GM12878 (cell line): ENCODE results near the gene CHRM2. TPM values are rescaled to one million over a fixed set of nuclear protein-coding genes. Genes with fewer than 3 reads are reported as not detected.

Experiments
- ATAC-seq: fragments of 200-7000 bp; cut with Tn5 transposase; 3 replicates; pipeline ENCODE4 v1.9.1; 2020; ENCODE audit warnings: mild to moderate bottlenecking, moderate library complexity
- BruUV-seq: library from RNA; stranded (reverse); fragments of 400-500 nt; replicated peaks from 2 replicates; lab custom pipeline; 2021; lab: Mats Ljungman, UMichigan
- CTCF ChIA-PET: fragments of 300-600 bp; sonication (Branson Sonifier 250); formaldehyde crosslinking; extraction: SDS; loops from one replicate; lab custom pipeline; 2021; ENCODE audit warnings: inconsistent platforms; lab: Yijun Ruan, JAX
- POLR2A ChIA-PET: fragments of 350-600 bp; formaldehyde crosslinking; extraction: SDS; loops from one replicate; lab custom pipeline; 2021; ENCODE audit warnings: inconsistent platforms; lab: Charles Lee
- RAD21 ChIA-PET: fragments of 300-600 bp; sonication (Branson Sonifier 250); formaldehyde crosslinking; loops from one replicate; lab custom pipeline; 2023; ENCODE audit warnings: antibody characterized with exemption; ENCODE audit not compliant: unreplicated experiment; lab: Charles Lee
- SMC1A ChIA-PET: fragments of 300-600 bp; sonication (Branson Sonifier 250); formaldehyde crosslinking; loops from one replicate; lab custom pipeline; 2023; ENCODE audit not compliant: unreplicated experiment, uncharacterized antibody; lab: Charles Lee
- DNase-seq: peaks from one replicate; pipeline ENCODE4 v3.0.0-alpha.2; 2011; ENCODE audit warnings: low read depth, low spot score
- FAIRE-seq: peaks from 3 replicates; lab custom pipeline; 2011; peaks lifted over from hg19 to GRCh38; lab: Jason Lieb, UNC
- H2AFZ ChIP-seq: 2 replicates; pipeline ENCODE4 v1.6.0; 2011; ENCODE audit warnings: low read depth, low read length, control low read depth; ENCODE audit not compliant: control insufficient read depth
- H3K27ac ChIP-seq: 2 replicates; pipeline ENCODE4 v1.5.1; 2011; ENCODE audit warnings: control low read depth; ENCODE audit not compliant: control insufficient read depth, insufficient read depth
- H3K27me3 ChIP-seq, 2 experiments: replicated peaks in 1 of 2; 2 replicates each; pipeline versions ENCODE4 v1.6.0 to v1.6.1; 2011; ENCODE audit warnings: low read length in 1 of 2; ENCODE audit not compliant: control insufficient read depth in 2 of 2, insufficient read depth in 2 of 2
- H3K36me3 ChIP-seq, 2 experiments: 2 replicates each; pipeline ENCODE4 v1.5.1; 2011; ENCODE audit warnings: low read length in 1 of 2; ENCODE audit not compliant: control insufficient read depth in 2 of 2, insufficient read depth in 2 of 2
- H3K4me1 ChIP-seq: 2 replicates; pipeline ENCODE4 v1.6.1; 2011; ENCODE audit warnings: mild to moderate bottlenecking, low read length, moderate library complexity, mixed read lengths; ENCODE audit not compliant: control insufficient read depth, insufficient read depth
- H3K4me2 ChIP-seq: 2 replicates; pipeline ENCODE4 v1.6.0; 2011; ENCODE audit warnings: control low read depth; ENCODE audit not compliant: control insufficient read depth, insufficient read depth
- H3K4me3 ChIP-seq: fragments of 200-600 bp; sonication (generic); 2 replicates; pipeline ENCODE4 v1.5.1; 2016
- H3K79me2 ChIP-seq: 2 replicates; pipeline ENCODE4 v1.6.0; 2011; ENCODE audit warnings: low read length; ENCODE audit not compliant: control insufficient read depth, insufficient read depth
- H3K9ac ChIP-seq: 2 replicates; pipeline ENCODE4 v1.8.0; 2011; ENCODE audit warnings: low read length, control low read depth, mixed read lengths; ENCODE audit not compliant: control insufficient read depth, insufficient read depth
- H3K9me3 ChIP-seq: replicated peaks from 3 replicates; pipeline ENCODE4 v1.5.1; 2011; ENCODE audit warnings: mild to moderate bottlenecking, low read length; ENCODE audit not compliant: control insufficient read depth, insufficient read depth
- H4K20me1 ChIP-seq: 2 replicates; pipeline ENCODE4 v1.6.0; 2011; ENCODE audit not compliant: control insufficient read depth, insufficient read depth
- BMI1 ChIP-seq: fragments of 450-650 bp; IDR thresholded peaks from 2 replicates; pipeline ENCODE4 v1.6.1; 2016; ENCODE audit warnings: mild to moderate bottlenecking, moderate library complexity, borderline replicate concordance
- E4F1 ChIP-seq: fragments of 450-650 bp; IDR thresholded peaks from 2 replicates; pipeline ENCODE4 v1.6.1; 2018; ENCODE audit warnings: borderline replicate concordance, mild to moderate bottlenecking; ENCODE audit not compliant: partially characterized antibody
- EZH2 ChIP-seq: IDR thresholded peaks from 2 replicates; pipeline ENCODE4 v1.6.1; 2012; ENCODE audit warnings: low read depth, mild to moderate bottlenecking, control low read depth, inconsistent platforms, low read length, borderline replicate concordance; ENCODE audit not compliant: control insufficient read depth
- HDGF ChIP-seq: fragments of 450-650 bp; IDR thresholded peaks from 2 replicates; pipeline ENCODE4 v1.6.1; 2016; ENCODE audit warnings: antibody characterized with exemption
- IKZF1 ChIP-seq: fragments of 450-650 bp; conservative IDR thresholded peaks from 2 replicates; pipeline ENCODE4 v1.6.1; 2017; ENCODE audit warnings: antibody characterized with exemption, mild to moderate bottlenecking
- LARP7 ChIP-seq: fragments of 450-650 bp; IDR thresholded peaks from 2 replicates; pipeline ENCODE4 v1.6.1; 2017; ENCODE audit warnings: mild to moderate bottlenecking
- ZBTB40 ChIP-seq: fragments of 450-650 bp; IDR thresholded peaks from 2 replicates; pipeline ENCODE4 v1.6.1; 2016; ENCODE audit warnings: mild to moderate bottlenecking, moderate library complexity, borderline replicate concordance
- ZZZ3 ChIP-seq: IDR thresholded peaks from 2 replicates; pipeline ENCODE4 v1.6.1; 2011; ENCODE audit warnings: low read depth; ENCODE audit not compliant: control insufficient read depth, insufficient read length
- WGBS: methylation state at CpG from one replicate; pipeline ENCODE4 v1.1.6; 2016; ENCODE audit warnings: low lambda C conversion rate; ENCODE audit not compliant: insufficient replicate concordance, insufficient coverage; ENCODE audit errors: missing lambda C conversion rate; 5-methylcytosine and 5-hydroxymethylcytosine counted together
- in situ Hi-C: fragments of 300-500 bp; cut with MboI; formaldehyde crosslinking; loops from 9 replicates; pipeline ENCODE4 v1.14.3; 2018; ENCODE audit warnings: mixed read lengths
- intact Hi-C: fragments of 100-400 bp; cut with micrococcal nuclease; formaldehyde crosslinking; loops from one replicate; pipeline ENCODE4 v1.14.2; 2022; ENCODE audit not compliant: unreplicated experiment
- polyA plus RNA-seq, 11 experiments: library from polyadenylated mRNA; depleted of rRNA in 4 of 11; unstranded in 6 of 11; stranded (reverse) in 5 of 11; fragments of >200 nt; fragmentation: Nextera tagmentation in 4 of 11; fragmentation: Illumina TruSeq in 1 of 11; extraction: Ambion mirVana in 4 of 11; extraction: Trizol in 1 of 11; gene quantifications; 1 replicate in 1 of 11; 2 replicates in 10 of 11; pipeline versions ENCODE4 v1.2.1 to v1.2.3, GENCODE V29; 2011 to 2016; ENCODE audit warnings: inconsistent platforms in 2 of 11, missing spikeins in 2 of 11, low read depth in 1 of 11
- total RNA-seq, 4 experiments: library from RNA; depleted of rRNA in 3 of 4; stranded (reverse); fragments of >200 nt in 3 of 4; fragmentation: Illumina TruSeq in 1 of 4; extraction: Trizol in 1 of 4; gene quantifications; 2 replicates each; pipeline versions ENCODE4 v1.2.1 to v1.2.3, GENCODE V29; 2013 to 2021

The CHRM2 gene
- total and polyA plus RNA-seq, 10 of the 15 experiments (the other 5 are each of a cell fraction or from before 2014, with no cell fraction given), result 0.05 TPM; not detected in 9

- intact Hi-C loops, result no loop called here
- ChIA-PET CTCF (interaction anchor here (2.0 kb wide), 1 partner anchor 9 kb away, joined by 8 read pairs; no protein-coding TSS in a partner anchor), SMC1A (no interaction called here), POLR2A (no interaction called here), RAD21 (no interaction called here)
- WGBS, result 71% methylated on average over 3 of the region's 3 CpGs
- Histone ChIP-seq H3K9ac (no peak overlapping the region), H3K4me2 (no peak overlapping the region), H3K27ac (no peak overlapping the region), H3K36me3 (no peaks in the 10 kb centered on the region), H3K27me3 (no peaks in the 10 kb centered on the region), H3K4me3 (no peak overlapping the region), H2AFZ (no peak overlapping the region), H3K9me3 (no peaks in the 10 kb centered on the region), H3K79me2 (no peaks in the 10 kb centered on the region), H4K20me1 (no peaks in the 10 kb centered on the region), H3K4me1 (no peaks in the 10 kb centered on the region)
- in situ Hi-C loops, result no loop called here
- BruUV-seq, result no TSS peak
- no peak for ATAC-seq
- TF ChIP-seq BMI1 (no peak), EZH2 (no peak), ZBTB40 (no peak), IKZF1 (no peak), E4F1 (no peak), LARP7 (no peak), ZZZ3 (no peak), HDGF (no peak)
- FAIRE-seq, result no peak
- DNase-seq, result no peak
Observed at GRCh38 chr7:136883046-136883445, 14.6 kb downstream of the CHRM2 start.
